Measurements from ENCODE around the gene TF.

The TF gene

GRCh38 chr3:133747907-133748639 lies 1.9 kb downstream of the TF start:
- DNase-seq = no peak

- no peak for DNase-seq
Observed at GRCh38 chr3:133749427-133750258, 3.5 kb downstream of the TF start.

GRCh38 chr3:133750259-133750656 lies 4.1 kb downstream of the TF start:
- no peak for DNase-seq

GRCh38 chr3:133753107-133753778 lies 7.0 kb downstream of the TF start:
- no peak for DNase-seq

GRCh38 chr3:133753779-133754164 lies 7.6 kb downstream of the TF start:
- DNase-seq = no peak

- DNase-seq = no peak
Observed at GRCh38 chr3:133754455-133754854, 8.3 kb downstream of the TF start.

- no peak for DNase-seq
Observed at GRCh38 chr3:133754973-133755828, 9.0 kb downstream of the TF start.

- DNase-seq = no peak
Observed at GRCh38 chr3:133756716-133757694, 10.8 kb downstream of the TF start.

GRCh38 chr3:133757701-133758567 lies 11.7 kb downstream of the TF start:
- DNase-seq = no peak

- DNase-seq = no peak
Observed at GRCh38 chr3:133758568-133758928, 12.4 kb downstream of the TF start.

- no peak for DNase-seq
Observed at GRCh38 chr3:133758964-133759739, 13.0 kb downstream of the TF start.

- no peak for DNase-seq
Observed at GRCh38 chr3:133759740-133760305, 13.6 kb downstream of the TF start.

- no peak for DNase-seq
Observed at GRCh38 chr3:133760916-133761315, 14.7 kb downstream of the TF start.

- no peak for DNase-seq
Observed at GRCh38 chr3:133761605-133762484, 15.7 kb downstream of the TF start.

- no peak for DNase-seq
Observed at GRCh38 chr3:133762539-133762938, 16.3 kb downstream of the TF start.

- no peak for DNase-seq
Observed at GRCh38 chr3:133763797-133764683, 17.8 kb downstream of the TF start.

GRCh38 chr3:133765256-133765655 lies 19.1 kb downstream of the TF start:
- DNase-seq = no peak

All from fibroblast of skin of right quadriceps (primary cell).